ENCODE measurements around the gene PLEKHH2.

Gene PLEKHH2

DNA sequence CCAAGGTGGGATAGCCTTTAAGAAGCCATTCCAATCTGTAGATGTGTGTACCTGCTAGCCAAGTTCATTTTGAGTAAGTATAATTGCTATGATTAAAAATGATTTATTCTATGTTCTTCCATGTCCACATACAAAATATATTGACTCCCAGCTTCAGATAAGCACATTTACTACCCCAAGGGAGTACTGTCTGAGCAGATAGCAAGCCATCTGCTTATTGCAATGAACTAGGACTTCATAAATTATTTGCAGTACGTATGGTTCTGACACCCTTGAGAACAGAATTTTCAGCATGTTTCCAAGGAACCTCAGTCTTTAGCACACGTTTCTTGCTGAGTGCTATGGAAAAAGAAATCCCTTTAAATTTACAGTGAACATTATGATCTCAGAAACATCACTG is 173.4 kb downstream of the PLEKHH2 start:
- no peak overlapping the region for H3K27ac ChIP-seq
- ChIA-PET CTCF (interaction anchor here (0.7 kb wide), 1 partner anchor 197 kb away, joined by 4 read pairs; no protein-coding TSS in a partner anchor), POLR2A (ENCODE audit: low non-redundant PET) (no interaction called here)
- no peak for TF ChIP-seq CTCF (conservative IDR thresholded peaks at IDR 0.05; ENCODE audit: low read depth)
- no peak for DNase-seq (ENCODE audit: low spot score)

DNA sequence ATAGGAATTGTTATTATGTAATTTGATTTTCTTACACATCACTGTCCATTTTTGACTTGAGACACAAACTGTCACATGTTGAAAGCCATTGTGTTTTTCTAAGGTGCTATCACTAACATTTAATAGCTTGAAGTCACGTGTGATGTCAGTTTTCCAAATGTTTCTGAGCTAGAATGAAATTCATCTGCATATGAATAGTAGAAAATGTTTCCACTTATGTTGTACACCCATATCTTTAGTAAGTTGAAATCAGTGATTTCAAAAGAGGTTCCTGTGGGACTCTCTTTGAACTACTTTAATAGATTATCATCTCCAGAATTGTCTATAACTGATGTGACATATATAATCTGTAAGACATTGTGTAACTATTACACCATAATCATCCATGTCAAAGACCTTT is 173.8 kb downstream of the PLEKHH2 start:
- DNase-seq (ENCODE audit: low spot score) = no peak
- ChIA-PET POLR2A (ENCODE audit: low non-redundant PET) (no interaction called here), CTCF (no interaction called here)
- TF ChIP-seq CTCF (conservative IDR thresholded peaks at IDR 0.05; ENCODE audit: low read depth) = no peak
- H3K27ac ChIP-seq = no peak overlapping the region

DNA sequence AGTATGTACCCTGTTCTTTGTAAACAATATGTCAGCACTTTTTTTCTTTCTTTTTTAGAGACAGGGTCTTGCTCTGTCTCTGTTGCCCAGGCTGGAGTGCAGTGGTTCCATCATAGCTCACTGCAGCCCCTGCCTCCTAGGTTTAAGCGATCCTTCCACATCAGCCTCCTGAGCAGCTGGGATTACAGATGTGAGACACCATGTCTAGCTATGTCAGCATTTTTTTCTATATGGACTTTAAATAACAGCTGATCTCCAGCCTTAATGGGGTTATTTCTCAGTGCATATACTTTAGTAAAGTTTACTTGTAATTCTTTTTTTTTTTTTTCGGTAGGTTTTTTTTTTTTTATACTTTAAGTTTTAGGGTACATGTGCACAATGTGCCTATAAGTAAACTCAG is 174.9 kb downstream of the PLEKHH2 start:
- CTCF ChIA-PET = interaction anchor here (0.6 to 0.7 kb wide), 2 partner anchors 29 to 549 kb away, joined by 3 to 10 read pairs; partner anchors contain the start of gene PREPL
- TF ChIP-seq CTCF (conservative IDR thresholded peaks at IDR 0.05; ENCODE audit: low read depth) = no peak
- H3K27ac ChIP-seq = no peak overlapping the region
- POLR2A ChIA-PET (ENCODE audit: low non-redundant PET) = no interaction called here
- DNase-seq (ENCODE audit: low spot score) = no peak

GRCh38 chr2:43812947-43813346 is 175.9 kb downstream of the PLEKHH2 start:
- DNase-seq (ENCODE audit: low spot score) = no peak
- ChIA-PET POLR2A (ENCODE audit: low non-redundant PET) (no interaction called here), CTCF (interaction anchor here (0.7 kb wide), 1 partner anchor 10 kb away, joined by 3 read pairs; no protein-coding TSS in a partner anchor)
- H3K27ac ChIP-seq = no peak overlapping the region
- no peak for TF ChIP-seq CTCF (conservative IDR thresholded peaks at IDR 0.05; ENCODE audit: low read depth)

- POLR2A ChIA-PET (ENCODE audit: low non-redundant PET) = no interaction called here
- no peak for DNase-seq (ENCODE audit: low spot score)
- no peak overlapping the region for H3K27ac ChIP-seq
- CTCF ChIA-PET = no interaction called here
- TF ChIP-seq CTCF (conservative IDR thresholded peaks at IDR 0.05; ENCODE audit: low read depth) = no peak
Measured at GRCh38 chr2:43814711-43815110, 177.7 kb downstream of the PLEKHH2 start.

Measured in RWPE1 (cell line).